DMS53 treated with DMSO at 0.1 percent for 48 hours (cell line): ENCODE data around the gene RNF34.

Source experiments
- DNase-seq: peaks from one replicate; lab custom pipeline; 2025; ENCODE audit not compliant: unreplicated experiment; lab: John Stamatoyannopoulos, UW

The RNF34 gene

GRCh38 chr12:121388421-121388981 is 11.4 kb upstream of the RNF34 start:
- no peak for DNase-seq

- DNase-seq: no peak
These were observed 9.1 kb upstream of the RNF34 start for GRCh38 chr12:121390856-121391255.

GRCh38 chr12:121391619-121392324 is 8.1 kb upstream of the RNF34 start:
- DNase-seq: no peak

GRCh38 chr12:121392325-121392716 is 7.6 kb upstream of the RNF34 start:
- no peak for DNase-seq

DNA sequence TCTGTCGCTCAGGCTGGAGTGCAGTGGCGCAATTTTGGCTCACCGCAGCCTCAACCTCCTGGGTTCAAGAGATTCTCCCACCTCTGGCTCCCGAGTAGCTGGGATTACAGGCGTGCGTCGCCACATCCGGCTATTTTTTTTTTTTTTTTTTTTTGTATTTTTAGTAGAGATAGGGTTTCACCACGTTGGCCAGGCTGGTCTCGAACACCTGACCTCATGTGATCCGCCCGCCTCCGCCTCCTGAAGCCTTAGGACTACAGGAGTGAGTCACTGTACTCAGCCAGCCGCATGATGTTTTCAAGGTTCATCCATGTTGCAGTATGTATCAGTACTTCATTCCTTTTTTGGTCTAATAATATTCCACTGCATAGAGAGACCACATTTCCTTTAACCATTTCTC is 2.4 kb upstream of the RNF34 start:
- no peak for DNase-seq

DNA sequence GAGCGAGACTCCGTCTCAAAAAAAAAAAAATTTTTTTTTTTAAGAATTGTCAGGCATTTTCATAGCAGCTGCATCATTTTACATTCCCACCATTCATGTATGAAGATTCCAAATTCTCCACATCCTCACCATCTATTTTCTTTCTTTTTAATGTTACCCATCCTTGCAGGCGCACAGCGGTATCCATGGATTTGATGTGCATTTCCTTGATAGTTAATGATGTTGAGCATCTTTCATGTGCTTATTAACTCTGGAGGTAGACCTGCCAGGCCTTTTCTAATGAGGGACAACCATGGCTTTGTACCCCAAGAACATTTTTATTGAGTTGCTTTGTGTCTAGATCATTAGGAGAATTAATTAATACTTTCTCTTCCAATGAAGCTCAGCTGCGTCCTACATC is 1.6 kb upstream of the RNF34 start:
- DNase-seq: no peak

DNA sequence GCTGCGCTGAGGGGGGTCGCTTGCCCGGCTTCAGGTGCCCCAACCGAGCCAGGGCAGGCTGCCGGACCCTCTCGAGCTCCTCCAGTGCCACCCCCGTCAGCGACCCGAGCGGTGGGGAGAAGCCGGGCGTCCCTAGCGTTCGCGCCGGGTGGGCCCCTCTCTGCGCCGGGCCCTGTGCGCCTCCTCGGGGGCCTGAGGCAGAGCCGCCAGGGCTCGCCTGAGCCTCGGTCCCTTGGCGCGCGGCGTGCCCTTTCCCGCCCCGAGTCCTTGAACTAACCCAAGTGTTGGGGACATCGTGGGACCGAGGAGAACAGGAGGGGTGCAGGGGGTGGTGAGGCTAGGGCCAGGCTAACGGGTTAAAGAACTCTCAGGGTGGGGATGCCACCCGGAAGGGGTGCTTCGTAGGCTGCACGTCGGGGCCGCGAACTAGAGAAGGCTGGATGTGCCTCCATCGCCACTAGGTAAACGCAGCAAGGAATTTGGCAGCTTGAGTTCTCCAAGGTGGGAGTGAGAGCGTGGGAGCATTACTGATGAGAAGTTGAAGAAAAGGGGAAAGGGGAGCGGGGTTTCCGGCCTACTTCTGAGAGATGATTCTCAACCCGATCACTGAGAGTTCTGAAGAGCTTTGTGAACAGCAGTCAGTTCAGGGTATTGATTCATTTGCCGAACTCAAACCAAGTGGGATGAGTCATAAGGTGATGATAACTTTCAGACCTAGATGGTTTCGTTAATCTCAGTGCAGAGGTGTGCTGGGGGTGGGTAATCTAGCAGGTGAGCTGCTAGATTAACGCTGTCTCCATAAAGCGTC is 618 bp downstream of the RNF34 start:
- peak; percentile 24 for DNase-seq

DNA sequence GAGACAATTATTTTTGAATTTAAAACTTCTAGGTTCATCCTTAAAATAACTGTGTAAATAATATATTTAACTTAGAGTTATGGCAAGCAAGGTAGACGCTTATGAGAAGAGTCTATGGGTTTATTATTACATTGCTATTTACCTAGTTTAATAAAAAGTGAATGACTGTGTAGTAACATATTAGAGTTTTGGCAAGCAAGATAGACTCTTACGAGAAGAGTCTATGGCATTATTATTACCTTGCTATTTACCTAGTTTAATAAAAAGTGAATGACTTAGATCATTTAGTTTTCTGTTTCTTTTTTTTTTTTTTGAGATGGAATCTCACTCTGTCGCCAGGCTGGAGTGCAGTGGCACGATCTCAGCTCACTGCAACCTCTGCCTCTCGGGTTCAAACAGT is 3.8 kb downstream of the RNF34 start:
- DNase-seq: no peak

GRCh38 chr12:121404734-121405133 is 4.8 kb downstream of the RNF34 start:
- DNase-seq: peak; percentile 37

GRCh38 chr12:121405211-121405610 is 5.3 kb downstream of the RNF34 start:
- DNase-seq: no peak

- no peak for DNase-seq
These were observed 14.0 kb downstream of the RNF34 start for GRCh38 chr12:121413917-121414316.

DNA sequence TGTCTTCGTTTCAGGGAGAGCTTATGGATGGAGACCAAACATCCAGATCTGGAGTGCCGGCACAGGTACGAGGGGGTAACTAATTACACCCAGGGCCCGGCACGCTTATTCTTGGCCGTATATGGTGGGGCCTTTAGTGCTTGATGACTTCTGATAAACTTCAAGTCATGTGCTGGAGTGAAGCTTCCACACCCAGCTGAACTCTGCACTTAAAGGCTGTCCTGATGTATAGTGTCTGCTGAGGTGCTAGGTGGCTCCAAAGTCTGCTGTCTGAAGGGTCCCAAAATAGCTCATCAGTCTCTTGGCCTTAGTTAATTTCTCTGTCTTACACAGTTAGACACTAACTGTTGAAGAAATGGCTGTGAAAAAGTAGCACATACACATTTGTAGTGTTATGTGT is 17.9 kb downstream of the RNF34 start:
- no peak for DNase-seq

DNA sequence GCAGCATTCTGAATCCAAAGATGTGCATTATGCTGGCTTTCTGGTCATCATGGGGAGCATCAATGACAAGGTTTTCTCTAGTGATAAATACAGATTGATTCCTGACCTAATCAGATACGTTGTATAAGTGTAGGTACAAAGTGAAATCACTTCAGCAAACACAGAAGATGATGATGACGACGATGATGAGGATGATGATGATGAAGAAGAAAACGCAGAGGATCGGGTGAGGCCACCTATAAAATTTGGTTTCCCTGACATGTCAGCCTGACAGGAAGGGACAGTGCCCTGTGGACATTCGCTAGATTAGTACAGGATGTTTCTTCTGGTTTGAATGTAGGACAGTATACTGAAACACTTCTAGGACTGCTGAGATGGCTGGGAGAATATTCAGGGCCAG is 20.2 kb downstream of the RNF34 start:
- DNase-seq: no peak

GRCh38 chr12:121423253-121423652 is 23.3 kb downstream of the RNF34 start:
- DNase-seq: no peak

DNA sequence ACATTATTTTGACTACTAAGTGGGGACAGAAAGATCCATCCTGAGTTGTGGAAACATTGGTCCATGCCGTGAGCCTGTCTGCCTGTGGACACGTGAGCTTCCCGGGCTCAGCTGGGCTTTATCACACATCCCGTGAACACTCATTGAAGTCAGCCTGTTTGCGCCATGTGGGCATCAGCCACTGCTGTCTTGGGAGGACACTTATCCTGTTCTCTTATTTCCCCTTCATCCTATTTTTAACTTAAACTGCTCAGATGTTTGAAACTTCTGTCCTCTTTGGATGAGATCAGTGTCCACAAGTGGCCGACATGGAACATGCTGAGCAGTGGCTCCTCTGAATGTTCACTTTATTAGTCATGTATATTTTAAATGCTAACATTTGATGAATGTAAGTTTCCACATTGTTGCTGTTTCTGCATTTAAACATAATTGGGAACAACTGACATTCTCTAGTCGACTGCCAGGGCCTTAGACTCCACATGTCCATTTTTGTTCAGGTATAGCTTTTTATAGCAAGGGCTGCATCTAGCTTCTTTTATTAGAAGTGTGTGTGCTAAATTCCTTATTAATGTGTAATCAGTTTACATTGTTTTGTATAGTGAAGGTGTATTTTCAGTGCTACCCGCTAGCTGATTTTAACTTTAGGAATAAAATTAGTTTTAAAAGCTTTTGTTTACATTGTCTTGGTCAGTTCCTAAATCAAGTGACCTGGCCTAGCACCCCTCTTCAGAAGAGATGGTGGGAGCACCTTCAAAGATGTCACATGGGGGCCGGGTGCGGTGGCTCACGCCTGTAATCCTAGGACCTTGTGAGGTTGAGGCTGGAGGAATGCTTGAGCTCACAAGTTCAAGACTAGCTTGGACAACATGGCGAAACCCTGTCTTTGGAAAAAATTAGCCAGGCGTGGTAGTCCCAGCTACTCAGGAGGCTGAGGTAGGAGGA is 24.0 kb downstream of the RNF34 start:
- no peak for DNase-seq

GRCh38 chr12:121424624-121424975 is 24.7 kb downstream of the RNF34 start:
- no peak for DNase-seq

DNA sequence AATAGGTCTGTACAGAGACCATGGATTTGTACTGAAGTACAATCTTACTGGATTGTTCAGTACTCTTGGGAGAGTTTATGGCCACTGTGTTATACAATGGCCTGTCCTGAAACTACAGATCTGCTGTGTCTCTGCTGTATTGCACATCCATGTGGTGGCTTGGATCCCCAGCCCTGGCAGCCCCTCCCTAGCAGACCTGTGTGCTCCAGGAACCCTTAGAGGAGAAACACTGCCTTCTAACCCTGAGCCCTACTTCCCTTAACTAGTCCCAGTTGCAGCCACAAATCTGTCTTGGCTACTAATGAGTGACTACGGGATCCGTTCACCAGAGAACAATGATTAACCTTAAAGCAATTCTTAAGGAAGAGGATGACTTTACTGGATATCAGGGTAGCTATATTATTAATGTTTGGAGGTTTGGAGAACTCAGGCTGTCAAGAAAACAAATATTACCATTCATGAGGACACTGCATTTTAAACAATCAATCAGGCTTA is 27.7 kb downstream of the RNF34 start:
- DNase-seq: no peak

DNA sequence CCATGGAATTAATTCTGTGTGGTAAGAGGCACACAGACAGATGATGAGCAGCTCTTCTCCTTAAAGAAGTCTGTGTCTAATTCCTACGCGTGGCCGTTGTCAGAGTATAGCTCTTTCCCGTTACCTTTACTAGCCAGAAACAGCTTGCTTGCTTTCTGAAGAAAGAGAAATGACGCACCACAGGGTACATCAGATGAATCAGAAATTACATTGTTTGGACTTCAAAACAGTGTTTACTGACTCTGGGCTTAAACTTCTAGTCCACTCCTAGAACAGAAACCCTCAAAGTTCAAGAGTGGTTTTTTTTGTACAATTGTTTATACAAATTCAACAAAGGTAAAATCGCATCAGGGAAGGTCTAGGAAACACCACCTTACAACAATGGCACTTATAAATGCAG is 29.0 kb downstream of the RNF34 start:
- no peak for DNase-seq

GRCh38 chr12:121430833-121431415 is 31.0 kb downstream of the RNF34 start:
- DNase-seq: no peak

DNA sequence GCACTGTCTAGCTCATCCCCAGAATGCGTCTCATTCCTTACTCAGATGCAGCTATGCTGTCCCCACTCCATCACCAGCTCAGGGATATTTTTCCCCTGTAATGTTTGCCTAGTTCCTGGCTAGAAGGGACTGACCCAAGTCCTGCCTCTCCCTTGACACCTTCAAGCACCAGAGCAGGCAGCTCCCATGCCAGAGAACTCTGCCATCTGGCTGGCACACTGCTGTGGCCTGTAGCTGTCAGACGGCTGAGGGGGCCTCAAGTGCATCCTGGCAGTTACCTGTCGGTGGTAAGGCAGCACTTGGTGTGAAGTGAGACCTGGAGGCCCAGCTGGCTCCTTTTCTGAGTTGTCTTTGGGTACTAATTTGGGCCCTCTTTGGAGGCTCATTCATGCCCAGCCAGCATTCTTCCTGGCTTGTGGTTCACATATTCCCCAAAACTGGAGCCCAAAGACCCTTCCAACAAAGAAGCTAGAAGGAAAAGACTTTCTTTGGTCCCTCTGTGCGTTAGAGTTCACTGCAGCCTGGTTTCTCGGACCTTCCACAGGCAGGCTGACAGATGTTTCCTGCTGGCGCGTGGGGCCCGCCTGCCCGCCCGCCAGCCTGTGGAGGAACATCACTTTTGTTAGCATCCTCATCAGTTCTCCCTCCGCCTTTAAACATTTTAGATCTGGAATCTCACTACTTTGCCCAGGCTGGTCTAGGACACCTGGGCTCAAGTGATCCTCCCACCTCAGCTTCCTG is 33.0 kb downstream of the RNF34 start:
- DNase-seq: no peak
